ENCODE results near the gene NOLC1. TPM values are rescaled to one million over a fixed set of nuclear protein-coding genes. Genes with fewer than 3 reads are reported as not detected.

NOLC1 gene
- total and polyA plus RNA-seq, 2 of the 13 experiments (the other 11 are each of a cell fraction or from before 2014, with no cell fraction given) = 50.6 to 81.0 TPM

DNA sequence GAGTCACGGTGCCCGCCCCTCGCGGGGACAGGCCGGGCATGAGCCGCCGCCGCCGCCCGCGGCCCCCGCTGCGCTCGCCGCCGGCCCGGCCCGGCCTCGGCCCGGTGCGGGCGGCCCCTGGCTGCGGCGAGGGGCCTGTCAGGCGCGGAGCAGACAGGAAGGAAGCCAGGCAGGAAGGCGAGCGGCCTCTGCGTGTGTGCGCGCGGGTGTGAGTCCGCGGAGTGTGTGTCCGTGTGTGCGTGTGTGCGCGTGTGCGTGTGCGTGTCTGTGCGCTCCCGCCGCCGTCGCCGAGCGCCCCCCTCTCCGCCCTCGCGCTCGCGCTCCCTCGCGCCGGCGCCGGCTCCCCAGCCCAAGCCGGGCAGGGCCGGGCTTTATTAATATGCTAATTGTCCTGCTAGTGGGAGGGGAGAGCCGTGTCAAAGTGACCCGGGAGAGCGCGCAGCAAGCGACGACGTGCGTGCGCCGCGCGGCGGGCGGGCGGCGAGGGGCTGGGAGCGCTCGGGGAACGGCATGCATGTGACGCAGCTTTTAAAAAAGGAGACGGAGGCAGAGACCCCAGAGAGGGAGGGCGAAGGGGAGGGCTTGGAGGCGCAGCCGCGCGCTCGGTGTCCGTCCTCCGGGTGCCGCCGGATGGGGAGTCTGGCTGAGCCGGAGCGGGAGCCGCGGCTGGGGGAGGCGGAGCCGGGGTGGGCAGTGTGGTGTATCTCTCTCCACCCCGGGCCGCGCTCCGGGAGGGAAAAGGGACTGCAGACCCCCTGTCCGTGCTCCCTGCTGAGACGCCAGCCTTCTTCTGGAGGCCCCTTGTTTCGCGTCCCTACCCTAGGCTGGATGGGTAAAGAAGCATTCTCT is 31.8 kb upstream of the NOLC1 start, which contains the start of gene LDB1 (continued):
- TF ChIP-seq, protein P1, sequence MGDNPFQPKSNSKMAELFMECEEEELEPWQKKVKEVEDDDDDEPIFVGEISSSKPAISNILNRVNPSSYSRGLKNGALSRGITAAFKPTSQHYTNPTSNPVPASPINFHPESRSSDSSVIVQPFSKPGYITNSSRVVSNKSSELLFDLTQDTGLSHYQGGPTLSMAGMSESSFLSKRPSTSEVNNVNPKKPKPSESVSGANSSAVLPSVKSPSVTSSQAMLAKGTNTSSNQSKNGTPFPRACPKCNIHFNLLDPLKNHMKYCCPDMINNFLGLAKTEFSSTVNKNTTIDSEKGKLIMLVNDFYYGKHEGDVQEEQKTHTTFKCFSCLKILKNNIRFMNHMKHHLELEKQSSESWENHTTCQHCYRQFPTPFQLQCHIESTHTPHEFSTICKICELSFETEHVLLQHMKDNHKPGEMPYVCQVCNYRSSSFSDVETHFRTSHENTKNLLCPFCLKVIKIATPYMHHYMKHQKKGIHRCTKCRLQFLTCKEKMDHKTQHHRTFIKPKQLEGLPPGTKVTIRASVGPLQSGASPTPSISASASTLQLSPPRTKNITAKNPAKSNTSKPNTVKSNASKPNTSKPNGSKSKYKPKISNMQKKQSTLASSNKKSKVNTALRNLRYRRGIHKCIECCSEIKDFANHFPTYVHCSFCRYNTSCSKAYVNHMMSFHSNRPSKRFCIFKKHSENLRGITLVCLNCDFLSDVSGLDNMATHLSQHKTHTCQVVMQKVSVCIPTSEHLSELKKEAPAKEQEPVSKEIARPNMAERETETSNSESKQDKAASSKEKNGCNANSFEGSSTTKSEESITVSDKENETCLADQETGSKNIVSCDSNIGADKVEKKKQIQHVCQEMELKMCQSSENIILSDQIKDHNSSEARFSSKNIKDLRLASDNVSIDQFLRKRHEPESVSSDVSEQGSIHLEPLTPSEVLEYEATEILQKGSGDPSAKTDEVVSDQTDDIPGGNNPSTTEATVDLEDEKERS (CRISPR knock-in tag; IDR thresholded peaks at IDR 0.05) = no peak
- TF ChIP-seq, protein P2, sequence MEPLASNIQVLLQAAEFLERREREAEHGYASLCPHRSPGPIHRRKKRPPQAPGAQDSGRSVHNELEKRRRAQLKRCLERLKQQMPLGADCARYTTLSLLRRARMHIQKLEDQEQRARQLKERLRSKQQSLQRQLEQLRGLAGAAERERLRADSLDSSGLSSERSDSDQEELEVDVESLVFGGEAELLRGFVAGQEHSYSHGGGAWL (CRISPR knock-in tag; IDR thresholded peaks at IDR 0.05) = 0 out of 2 replicates have a peak, but pooled peaks have one; percentile 32
- TF ChIP-seq ZSCAN9 (CRISPR knock-in tag; IDR thresholded peaks at IDR 0.05; ENCODE audit: borderline replicate concordance) (0 out of 2 replicates have a peak, but pooled peaks have one; percentile 30), KDM5B (CRISPR knock-in tag; IDR thresholded peaks at IDR 0.05; ENCODE audit: borderline replicate concordance) (peak; percentile 61; the same call in 1 of the 2 replicates), YY1 (IDR thresholded peaks at IDR 0.05; ENCODE audit: insufficient read depth, insufficient replicate concordance, low read depth, low read length) (peak; percentile 36), HDAC2 (CRISPR knock-in tag; IDR thresholded peaks at IDR 0.05) (no peak), HNRNPLL (IDR thresholded peaks at IDR 0.05; ENCODE audit: low read depth, low read length, poor library complexity, severe bottlenecking) (peak; percentile 65), SSRP1 (CRISPR knock-in tag; IDR thresholded peaks at IDR 0.05) (no peak), RARG (CRISPR knock-in tag; IDR thresholded peaks at IDR 0.05; ENCODE audit: low read depth) (no peak), ZNF44 (CRISPR knock-in tag; IDR thresholded peaks at IDR 0.05) (no peak)
- TF ChIP-seq, protein P3, sequence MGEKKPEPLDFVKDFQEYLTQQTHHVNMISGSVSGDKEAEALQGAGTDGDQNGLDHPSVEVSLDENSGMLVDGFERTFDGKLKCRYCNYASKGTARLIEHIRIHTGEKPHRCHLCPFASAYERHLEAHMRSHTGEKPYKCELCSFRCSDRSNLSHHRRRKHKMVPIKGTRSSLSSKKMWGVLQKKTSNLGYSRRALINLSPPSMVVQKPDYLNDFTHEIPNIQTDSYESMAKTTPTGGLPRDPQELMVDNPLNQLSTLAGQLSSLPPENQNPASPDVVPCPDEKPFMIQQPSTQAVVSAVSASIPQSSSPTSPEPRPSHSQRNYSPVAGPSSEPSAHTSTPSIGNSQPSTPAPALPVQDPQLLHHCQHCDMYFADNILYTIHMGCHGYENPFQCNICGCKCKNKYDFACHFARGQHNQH (CRISPR knock-in tag; IDR thresholded peaks at IDR 0.05) = no peak; the same call in 1 of the 2 replicates
- TF ChIP-seq, protein P4, sequence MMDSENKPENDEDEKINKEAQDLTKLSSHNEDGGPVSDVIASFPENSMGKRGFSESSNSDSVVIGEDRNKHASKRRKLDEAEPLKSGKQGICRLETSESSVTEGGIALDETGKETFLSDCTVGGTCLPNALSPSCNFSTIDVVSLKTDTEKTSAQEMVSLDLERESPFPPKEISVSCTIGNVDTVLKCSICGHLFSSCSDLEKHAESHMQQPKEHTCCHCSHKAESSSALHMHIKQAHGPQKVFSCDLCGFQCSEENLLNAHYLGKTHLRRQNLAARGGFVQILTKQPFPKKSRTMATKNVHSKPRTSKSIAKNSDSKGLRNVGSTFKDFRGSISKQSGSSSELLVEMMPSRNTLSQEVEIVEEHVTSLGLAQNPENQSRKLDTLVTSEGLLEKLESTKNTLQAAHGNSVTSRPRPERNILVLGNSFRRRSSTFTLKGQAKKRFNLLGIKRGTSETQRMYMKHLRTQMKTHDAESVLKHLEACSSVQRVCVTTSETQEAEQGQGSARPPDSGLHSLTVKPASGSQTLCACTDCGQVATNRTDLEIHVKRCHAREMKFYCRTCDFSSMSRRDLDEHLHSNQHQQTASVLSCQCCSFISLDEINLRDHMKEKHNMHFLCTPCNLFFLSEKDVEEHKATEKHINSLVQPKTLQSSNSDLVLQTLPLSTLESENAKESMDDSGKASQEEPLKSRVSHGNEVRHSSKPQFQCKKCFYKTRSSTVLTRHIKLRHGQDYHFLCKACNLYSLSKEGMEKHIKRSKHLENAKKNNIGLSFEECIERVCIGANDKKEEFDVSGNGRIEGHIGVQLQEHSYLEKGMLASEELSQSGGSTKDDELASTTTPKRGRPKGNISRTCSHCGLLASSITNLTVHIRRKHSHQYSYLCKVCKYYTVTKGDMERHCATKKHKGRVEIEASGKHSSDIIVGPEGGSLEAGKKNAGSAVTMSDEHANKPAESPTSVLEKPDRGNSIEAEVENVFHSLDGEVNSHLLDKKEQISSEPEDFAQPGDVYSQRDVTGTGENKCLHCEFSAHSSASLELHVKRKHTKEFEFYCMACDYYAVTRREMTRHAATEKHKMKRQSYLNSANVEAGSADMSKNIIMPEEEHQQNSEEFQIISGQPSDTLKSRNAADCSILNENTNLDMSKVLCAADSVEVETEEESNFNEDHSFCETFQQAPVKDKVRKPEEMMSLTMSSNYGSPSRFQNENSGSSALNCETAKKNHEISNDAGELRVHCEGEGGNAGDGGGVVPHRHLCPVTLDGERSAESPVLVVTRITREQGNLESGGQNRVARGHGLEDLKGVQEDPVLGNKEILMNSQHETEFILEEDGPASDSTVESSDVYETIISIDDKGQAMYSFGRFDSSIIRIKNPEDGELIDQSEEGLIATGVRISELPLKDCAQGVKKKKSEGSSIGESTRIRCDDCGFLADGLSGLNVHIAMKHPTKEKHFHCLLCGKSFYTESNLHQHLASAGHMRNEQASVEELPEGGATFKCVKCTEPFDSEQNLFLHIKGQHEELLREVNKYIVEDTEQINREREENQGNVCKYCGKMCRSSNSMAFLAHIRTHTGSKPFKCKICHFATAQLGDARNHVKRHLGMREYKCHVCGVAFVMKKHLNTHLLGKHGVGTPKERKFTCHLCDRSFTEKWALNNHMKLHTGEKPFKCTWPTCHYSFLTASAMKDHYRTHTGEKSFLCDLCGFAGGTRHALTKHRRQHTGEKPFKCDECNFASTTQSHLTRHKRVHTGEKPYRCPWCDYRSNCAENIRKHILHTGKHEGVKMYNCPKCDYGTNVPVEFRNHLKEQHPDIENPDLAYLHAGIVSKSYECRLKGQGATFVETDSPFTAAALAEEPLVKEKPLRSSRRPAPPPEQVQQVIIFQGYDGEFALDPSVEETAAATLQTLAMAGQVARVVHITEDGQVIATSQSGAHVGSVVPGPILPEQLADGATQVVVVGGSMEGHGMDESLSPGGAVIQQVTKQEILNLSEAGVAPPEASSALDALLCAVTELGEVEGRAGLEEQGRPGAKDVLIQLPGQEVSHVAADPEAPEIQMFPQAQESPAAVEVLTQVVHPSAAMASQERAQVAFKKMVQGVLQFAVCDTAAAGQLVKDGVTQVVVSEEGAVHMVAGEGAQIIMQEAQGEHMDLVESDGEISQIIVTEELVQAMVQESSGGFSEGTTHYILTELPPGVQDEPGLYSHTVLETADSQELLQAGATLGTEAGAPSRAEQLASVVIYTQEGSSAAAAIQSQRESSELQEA (CRISPR knock-in tag; IDR thresholded peaks at IDR 0.05; ENCODE audit: not compliant biosample characterization) = no peak
- TF ChIP-seq, protein P5, sequence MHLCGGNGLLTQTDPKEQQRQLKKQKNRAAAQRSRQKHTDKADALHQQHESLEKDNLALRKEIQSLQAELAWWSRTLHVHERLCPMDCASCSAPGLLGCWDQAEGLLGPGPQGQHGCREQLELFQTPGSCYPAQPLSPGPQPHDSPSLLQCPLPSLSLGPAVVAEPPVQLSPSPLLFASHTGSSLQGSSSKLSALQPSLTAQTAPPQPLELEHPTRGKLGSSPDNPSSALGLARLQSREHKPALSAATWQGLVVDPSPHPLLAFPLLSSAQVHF (CRISPR knock-in tag; IDR thresholded peaks at IDR 0.05) = no peak

Data from HepG2 (cell line).